NCI-H2196 treated with DMSO at 0.1 percent for 48 hours (cell line): ENCODE results near the gene TAF3.

Source experiments
- DNase-seq: peaks from one replicate; lab custom pipeline; 2025; ENCODE audit not compliant: unreplicated experiment; lab: John Stamatoyannopoulos, UW

TAF3 gene

GRCh38 chr10:8054494-8055407, 236.4 kb downstream of the TAF3 start, which contains the start of gene GATA3:
Gene GATA3, plus strand, starts transcription at chr10:8054688. Its CDS starts 968 bp downstream, at chr10:8055656.
- no peak for DNase-seq

- DNase-seq, result no peak
These were observed 237.4 kb downstream of the TAF3 start for GRCh38 chr10:8055420-8056349.

GRCh38 chr10:8056378-8056777, 238.1 kb downstream of the TAF3 start:
- DNase-seq, result no peak

GRCh38 chr10:8056871-8057331, 238.6 kb downstream of the TAF3 start:
- no peak for DNase-seq

GRCh38 chr10:8057636-8058273, 239.4 kb downstream of the TAF3 start:
- no peak for DNase-seq

- DNase-seq, result no peak
These were observed 240.2 kb downstream of the TAF3 start for GRCh38 chr10:8058274-8059111.

- no peak for DNase-seq
These were observed 241.1 kb downstream of the TAF3 start for GRCh38 chr10:8059191-8059936.

GRCh38 chr10:8060010-8060703, 241.9 kb downstream of the TAF3 start:
- no peak for DNase-seq

GRCh38 chr10:8060704-8061121, 242.4 kb downstream of the TAF3 start:
- no peak for DNase-seq

- no peak for DNase-seq
These were observed 243.2 kb downstream of the TAF3 start for GRCh38 chr10:8061274-8062211.

GRCh38 chr10:8063128-8063908, 245.0 kb downstream of the TAF3 start:
- no peak for DNase-seq

GRCh38 chr10:8063935-8064334, 245.6 kb downstream of the TAF3 start:
- no peak for DNase-seq

GRCh38 chr10:8064436-8064835, 246.1 kb downstream of the TAF3 start:
- DNase-seq, result no peak

- DNase-seq, result no peak
These were observed 247.3 kb downstream of the TAF3 start for GRCh38 chr10:8065651-8066050.

GRCh38 chr10:8066124-8066523, 247.8 kb downstream of the TAF3 start:
- DNase-seq, result no peak
